Left hindlimb (tissue), 1 donor: ENCODE measurements around the gene RPS18.
"Not testable (repeated sequence)": the region's sequence is repeated elsewhere in the genome, so short reads cannot be mapped to it uniquely, and the experiment has no call there.

Experiments used
- DNase-seq: peaks from one replicate; pipeline ENCODE4 v3.0.0-alpha.2; 2018

The RPS18 gene

GRCh38 chr6:33271468-33272274 lies at the start of gene RPS18, which contains the start of gene VPS52:
Gene RPS18 (plus strand): TSS chr6:33272075. CDS start chr6:33272120, 45 bp downstream.
Gene VPS52 (minus strand): TSS chr6:33271876. CDS start chr6:33271675, 201 bp downstream.
- DNase-seq = peak; percentile 96

GRCh38 chr6:33226503-33227120 lies 45.3 kb upstream of the RPS18 start:
- not testable (repeated sequence) for DNase-seq

- no peak for DNase-seq
These were observed 36.6 kb upstream of the RPS18 start for GRCh38 chr6:33235221-33235634.

- no peak for DNase-seq
These were observed 35.5 kb upstream of the RPS18 start for GRCh38 chr6:33236328-33236727.

- no peak for DNase-seq
These were observed 35.0 kb upstream of the RPS18 start for GRCh38 chr6:33236852-33237251.

- no peak for DNase-seq
These were observed 34.1 kb upstream of the RPS18 start for GRCh38 chr6:33237741-33238140.

- DNase-seq = no peak
These were observed 29.9 kb upstream of the RPS18 start for GRCh38 chr6:33241968-33242367.

GRCh38 chr6:33243476-33243875 lies 28.4 kb upstream of the RPS18 start:
- no peak for DNase-seq

- peak; percentile 90 for DNase-seq
These were observed 23.8 kb upstream of the RPS18 start for GRCh38 chr6:33247977-33248642.

- no peak for DNase-seq
These were observed 23.3 kb upstream of the RPS18 start for GRCh38 chr6:33248643-33248931.

GRCh38 chr6:33248932-33249731 lies 22.7 kb upstream of the RPS18 start:
- peak; percentile 97 for DNase-seq

GRCh38 chr6:33249732-33250630 lies 21.9 kb upstream of the RPS18 start:
- no peak for DNase-seq

- DNase-seq = no peak
These were observed 21.1 kb upstream of the RPS18 start for GRCh38 chr6:33250731-33251130.

- DNase-seq = no peak
These were observed 20.4 kb upstream of the RPS18 start for GRCh38 chr6:33251395-33252012.

GRCh38 chr6:33252759-33253158 lies 19.1 kb upstream of the RPS18 start:
- DNase-seq = no peak

- no peak for DNase-seq
These were observed 17.3 kb upstream of the RPS18 start for GRCh38 chr6:33254591-33254990.

GRCh38 chr6:33259032-33259431 lies 12.8 kb upstream of the RPS18 start:
- DNase-seq = no peak

GRCh38 chr6:33262490-33262889 lies 9.4 kb upstream of the RPS18 start:
- not testable (repeated sequence) for DNase-seq

- DNase-seq = no peak
These were observed 7.9 kb upstream of the RPS18 start for GRCh38 chr6:33264015-33264414.

GRCh38 chr6:33271117-33271467 lies 783 bp upstream of the RPS18 start:
- no peak for DNase-seq

- DNase-seq = no peak
These were observed 627 bp downstream of the RPS18 start for GRCh38 chr6:33272275-33273128.
